ENCODE measurements around the gene NXF3. TPM values are rescaled to one million over a fixed set of nuclear protein-coding genes. Genes with fewer than 3 reads are reported as not detected.
"Not testable (repeated sequence)": the region's sequence is repeated elsewhere in the genome, so short reads cannot be mapped to it uniquely, and the experiment has no call there.

NXF3 gene, protein sequence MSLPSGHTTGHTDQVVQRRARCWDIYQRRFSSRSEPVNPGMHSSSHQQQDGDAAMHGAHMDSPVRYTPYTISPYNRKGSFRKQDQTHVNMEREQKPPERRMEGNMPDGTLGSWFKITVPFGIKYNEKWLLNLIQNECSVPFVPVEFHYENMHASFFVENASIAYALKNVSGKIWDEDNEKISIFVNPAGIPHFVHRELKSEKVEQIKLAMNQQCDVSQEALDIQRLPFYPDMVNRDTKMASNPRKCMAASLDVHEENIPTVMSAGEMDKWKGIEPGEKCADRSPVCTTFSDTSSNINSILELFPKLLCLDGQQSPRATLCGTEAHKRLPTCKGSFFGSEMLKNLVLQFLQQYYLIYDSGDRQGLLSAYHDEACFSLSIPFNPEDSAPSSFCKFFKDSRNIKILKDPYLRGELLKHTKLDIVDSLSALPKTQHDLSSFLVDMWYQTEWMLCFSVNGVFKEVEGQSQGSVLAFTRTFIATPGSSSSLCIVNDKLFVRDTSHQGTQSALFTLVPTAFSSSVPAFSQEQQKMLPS
- polyA plus RNA-seq (2013, experiment 1 of 4), result not detected
- polyA plus RNA-seq (2013, experiment 2 of 4), result not detected
- not detected for polyA plus RNA-seq (2013, experiment 3 of 4)
- not detected for polyA plus RNA-seq (2013, experiment 4 of 4)

DNA sequence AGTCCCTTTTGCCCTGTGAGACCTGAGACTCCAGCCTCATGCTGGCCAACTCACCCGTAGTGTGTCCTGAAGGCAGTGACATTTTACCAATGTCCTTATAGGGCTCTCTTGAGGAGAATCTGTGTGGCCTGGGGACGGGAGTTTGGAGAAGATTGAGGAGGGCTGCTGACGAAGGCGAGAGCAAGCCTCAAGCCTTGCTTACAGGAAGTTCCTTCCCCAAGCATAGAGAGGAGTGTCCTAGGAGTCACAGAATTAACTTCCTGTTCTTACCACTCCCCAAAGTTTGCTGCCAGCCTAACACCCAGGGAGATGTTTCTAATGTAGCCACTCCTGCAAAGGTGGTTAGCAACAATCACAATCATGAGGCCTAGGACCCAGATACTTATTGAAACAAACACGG is at the start of gene NXF3:
TSS of gene NXF3 (minus strand) at position 202 of the 400 bp plus-strand sequence. CDS start at position 82, 120 bp downstream.
- no peaks in the 10 kb centered on the region for H3K36me3 ChIP-seq (ENCODE audit: control insufficient read depth, insufficient read depth, low read length)
- WGBS, 2 experiments, result 89 to 94% methylated on average over 5 of the region's 5 CpGs

DNA sequence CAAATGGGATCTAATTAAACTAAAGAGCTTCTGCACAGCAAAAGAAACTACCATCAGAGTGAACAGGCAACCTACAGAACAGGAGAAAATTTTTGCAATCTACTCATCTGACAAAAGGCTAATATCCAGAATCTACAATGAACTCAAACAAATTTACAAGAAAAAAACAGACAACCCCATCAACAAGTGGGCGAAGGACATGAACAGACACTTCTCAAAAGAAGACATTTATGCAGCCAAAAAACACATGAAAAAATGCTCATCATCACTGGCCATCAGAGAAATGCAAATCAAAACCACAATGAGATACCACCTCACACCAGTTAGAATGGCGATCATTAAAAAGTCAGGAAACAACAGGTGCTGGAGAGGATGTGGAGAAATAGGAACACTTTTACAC is 43.6 kb upstream of the NXF3 start:
- no CpG with 5 or more reads among the region's 2 CpGs for WGBS, 2 experiments
- H3K4me3 ChIP-seq (ENCODE audit: insufficient read depth, low read depth, low read length); H3K4me1 ChIP-seq (ENCODE audit: control insufficient read depth, insufficient read depth, low read length); H3K27ac ChIP-seq (ENCODE audit: insufficient read depth, low read depth, low read length, poor library complexity, severe bottlenecking); H3K9me3 ChIP-seq (ENCODE audit: control insufficient read depth, low read length); H3K36me3 ChIP-seq (ENCODE audit: control insufficient read depth, insufficient read depth, low read length); H3K27me3 ChIP-seq (ENCODE audit: control insufficient read depth, insufficient read depth, low read length, poor library complexity, severe bottlenecking): not testable (repeated sequence)

More for the DNA sequence above, at the start of gene NXF3:
- Histone ChIP-seq H3K4me1 (ENCODE audit: control insufficient read depth, insufficient read depth, low read length) (no peaks in the 10 kb centered on the region), H3K9me3 (ENCODE audit: control insufficient read depth, low read length) (no peaks in the 10 kb centered on the region), H3K27ac (ENCODE audit: insufficient read depth, low read depth, low read length, poor library complexity, severe bottlenecking) (no peak within 1 kb of the TSS), H3K4me3 (ENCODE audit: insufficient read depth, low read depth, low read length) (no peak within 1 kb of the TSS), H3K27me3 (ENCODE audit: control insufficient read depth, insufficient read depth, low read length, poor library complexity, severe bottlenecking) (no peaks in the 10 kb centered on the region)

DNA sequence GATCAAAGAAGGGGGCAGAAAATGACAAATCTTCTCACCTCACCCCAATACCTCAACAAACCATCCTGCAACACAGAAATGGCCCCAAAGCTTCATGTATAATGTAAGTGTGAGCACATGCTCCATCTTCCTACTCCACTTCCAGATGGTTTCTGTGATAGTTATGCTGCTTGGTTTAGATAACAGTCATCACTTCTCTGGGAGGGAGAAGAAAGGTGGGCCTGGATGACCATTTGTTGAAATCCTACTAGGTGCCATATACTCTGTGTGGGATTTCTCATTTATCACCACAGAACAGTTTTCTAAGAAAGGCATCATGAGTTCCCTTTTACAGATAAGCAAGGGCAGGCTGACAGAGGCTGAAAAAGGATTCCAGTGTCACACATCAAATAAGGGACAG is 31.3 kb upstream of the NXF3 start:
- no peaks in the 10 kb centered on the region for H3K9me3 ChIP-seq (ENCODE audit: control insufficient read depth, low read length)
- H3K27me3 ChIP-seq (ENCODE audit: control insufficient read depth, insufficient read depth, low read length, poor library complexity, severe bottlenecking), result no peaks in the 10 kb centered on the region
- no peaks in the 10 kb centered on the region for H3K4me1 ChIP-seq (ENCODE audit: control insufficient read depth, insufficient read depth, low read length)
- H3K27ac ChIP-seq (ENCODE audit: insufficient read depth, low read depth, low read length, poor library complexity, severe bottlenecking), result no peak overlapping the region
- no peak overlapping the region for H3K4me3 ChIP-seq (ENCODE audit: insufficient read depth, low read depth, low read length)
- H3K36me3 ChIP-seq (ENCODE audit: control insufficient read depth, insufficient read depth, low read length), result no peaks in the 10 kb centered on the region

DNA sequence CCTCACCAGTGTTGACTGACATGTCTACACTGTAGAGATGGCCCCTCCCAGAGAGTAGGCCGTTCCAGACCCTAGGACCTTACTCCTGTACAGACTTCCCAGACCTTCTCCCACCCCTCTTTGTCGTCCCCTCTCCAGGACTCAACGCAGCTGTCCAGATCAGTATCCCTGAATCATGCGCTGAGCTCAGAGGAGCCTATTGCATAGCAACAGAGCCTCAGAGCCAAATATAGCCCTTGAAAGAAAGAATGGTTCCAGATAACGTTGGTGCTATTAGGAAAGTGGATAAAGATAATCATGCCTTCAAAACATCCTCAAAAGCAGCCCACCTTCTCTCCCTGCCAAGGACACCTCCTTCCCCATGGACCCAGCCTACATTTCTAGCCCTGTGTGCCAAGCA is 27.8 kb upstream of the NXF3 start:
- Histone ChIP-seq H3K4me3 (ENCODE audit: insufficient read depth, low read depth, low read length) (no peak overlapping the region), H3K27me3 (ENCODE audit: control insufficient read depth, insufficient read depth, low read length, poor library complexity, severe bottlenecking) (no peaks in the 10 kb centered on the region), H3K27ac (ENCODE audit: insufficient read depth, low read depth, low read length, poor library complexity, severe bottlenecking) (no peak overlapping the region), H3K4me1 (ENCODE audit: control insufficient read depth, insufficient read depth, low read length) (no peaks in the 10 kb centered on the region), H3K36me3 (ENCODE audit: control insufficient read depth, insufficient read depth, low read length) (no peaks in the 10 kb centered on the region), H3K9me3 (ENCODE audit: control insufficient read depth, low read length) (no peaks in the 10 kb centered on the region)
- WGBS, 2 experiments, result 95 to 100% methylated on average over 4 of the region's 5 CpGs

DNA sequence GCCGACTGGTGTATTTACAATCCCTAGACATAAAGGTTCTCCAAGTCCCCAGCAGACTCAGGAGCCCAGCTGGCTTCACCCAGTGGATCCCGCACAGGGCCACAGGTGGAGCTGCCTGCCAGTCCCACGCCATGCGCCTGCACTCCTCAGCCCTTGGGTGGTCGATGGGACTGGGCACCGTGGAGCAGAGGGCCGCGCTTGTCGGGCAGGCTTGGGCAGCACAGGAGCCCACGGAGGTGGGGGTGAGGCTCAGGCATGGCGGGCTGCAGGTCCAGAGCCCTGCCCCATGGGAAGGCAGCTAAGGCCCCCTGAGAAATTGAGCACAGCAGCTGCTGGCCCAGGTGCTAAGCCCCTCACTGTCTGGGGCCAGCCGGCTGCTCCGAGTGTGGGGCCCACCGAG is 24.0 kb upstream of the NXF3 start:
- H3K4me1 ChIP-seq (ENCODE audit: control insufficient read depth, insufficient read depth, low read length); H3K4me3 ChIP-seq (ENCODE audit: insufficient read depth, low read depth, low read length); H3K9me3 ChIP-seq (ENCODE audit: control insufficient read depth, low read length); H3K27ac ChIP-seq (ENCODE audit: insufficient read depth, low read depth, low read length, poor library complexity, severe bottlenecking); H3K36me3 ChIP-seq (ENCODE audit: control insufficient read depth, insufficient read depth, low read length); H3K27me3 ChIP-seq (ENCODE audit: control insufficient read depth, insufficient read depth, low read length, poor library complexity, severe bottlenecking): not testable (repeated sequence)
- WGBS, 2 experiments, result 93 to 96% methylated on average over 14 of the region's 14 CpGs

DNA sequence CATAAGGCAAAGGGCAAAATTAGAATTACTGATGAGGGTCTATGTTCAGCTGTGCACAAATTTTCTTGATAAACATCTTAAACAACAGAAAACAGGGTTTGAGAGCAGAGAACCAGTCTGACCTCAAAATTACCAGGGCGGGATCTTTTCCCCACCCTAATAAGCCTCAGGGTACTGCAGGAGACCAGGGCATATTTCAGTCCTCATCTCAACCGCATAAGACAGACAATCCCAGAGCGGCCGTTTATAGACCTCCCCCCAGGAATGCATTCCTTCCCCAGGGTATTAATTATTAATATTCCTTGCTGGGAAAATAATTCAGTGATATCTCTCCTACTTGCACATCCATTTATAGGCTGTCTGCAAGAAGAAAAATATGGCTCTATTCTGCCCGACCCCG is 16.6 kb upstream of the NXF3 start:
- WGBS, 2 experiments, result 96 to 97% methylated on average over 4 of the region's 6 CpGs
- H3K4me1 ChIP-seq (ENCODE audit: control insufficient read depth, insufficient read depth, low read length); H3K4me3 ChIP-seq (ENCODE audit: insufficient read depth, low read depth, low read length); H3K27ac ChIP-seq (ENCODE audit: insufficient read depth, low read depth, low read length, poor library complexity, severe bottlenecking); H3K36me3 ChIP-seq (ENCODE audit: control insufficient read depth, insufficient read depth, low read length); H3K9me3 ChIP-seq (ENCODE audit: control insufficient read depth, low read length); H3K27me3 ChIP-seq (ENCODE audit: control insufficient read depth, insufficient read depth, low read length, poor library complexity, severe bottlenecking): not testable (repeated sequence)

DNA sequence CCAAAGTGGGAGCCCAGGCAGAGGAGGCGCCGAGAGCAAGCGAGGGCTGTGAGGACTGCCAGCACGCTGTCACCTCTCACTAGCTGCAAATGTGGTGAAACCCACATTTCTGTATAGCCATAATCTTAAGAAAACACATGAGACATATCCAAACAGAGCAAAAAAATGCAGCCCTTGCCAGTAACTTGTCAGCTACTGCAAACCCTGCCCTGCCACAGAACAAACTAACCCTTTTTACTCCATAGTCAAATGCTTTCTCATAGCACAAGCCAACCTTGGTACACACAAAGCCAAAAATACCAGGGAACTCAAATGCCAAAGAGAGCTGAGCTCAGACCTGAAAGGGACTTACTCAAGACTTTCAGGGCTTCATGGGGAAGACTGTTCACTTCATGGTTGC is 14.9 kb upstream of the NXF3 start:
- WGBS, 2 experiments, result 96 to 97% methylated on average over 4 of the region's 4 CpGs
- Histone ChIP-seq H3K9me3 (ENCODE audit: control insufficient read depth, low read length) (no peaks in the 10 kb centered on the region), H3K27ac (ENCODE audit: insufficient read depth, low read depth, low read length, poor library complexity, severe bottlenecking) (no peak overlapping the region), H3K4me3 (ENCODE audit: insufficient read depth, low read depth, low read length) (no peak overlapping the region), H3K27me3 (ENCODE audit: control insufficient read depth, insufficient read depth, low read length, poor library complexity, severe bottlenecking) (no peaks in the 10 kb centered on the region), H3K36me3 (ENCODE audit: control insufficient read depth, insufficient read depth, low read length) (no peaks in the 10 kb centered on the region), H3K4me1 (ENCODE audit: control insufficient read depth, insufficient read depth, low read length) (no peaks in the 10 kb centered on the region)

DNA sequence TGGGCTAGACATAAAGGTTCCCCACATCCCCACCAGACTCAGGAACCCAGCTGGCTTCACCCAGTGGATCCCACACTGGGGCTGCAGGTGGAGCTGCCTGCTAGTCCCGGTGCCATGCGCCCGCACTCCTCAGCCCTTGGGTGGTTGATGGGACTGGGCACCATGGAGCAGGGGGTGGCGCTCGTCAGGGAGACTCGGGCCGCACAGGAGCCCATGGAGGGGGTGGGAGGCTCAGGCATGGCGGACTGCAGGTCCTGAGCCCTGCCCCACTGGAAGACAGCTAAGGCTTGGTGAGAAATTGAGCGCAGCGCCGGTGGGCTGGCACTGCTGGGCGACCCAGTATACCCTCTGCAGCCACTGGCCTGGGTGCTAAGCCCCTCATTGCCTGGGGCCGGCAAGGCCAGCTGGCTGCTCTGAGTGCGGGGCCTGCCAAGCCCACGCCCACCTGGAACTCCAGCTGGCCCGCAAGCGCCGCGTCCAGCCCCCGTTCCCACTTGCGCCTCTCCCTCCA is 14.3 kb upstream of the NXF3 start:
- H3K4me3 ChIP-seq (ENCODE audit: insufficient read depth, low read depth, low read length); H3K27ac ChIP-seq (ENCODE audit: insufficient read depth, low read depth, low read length, poor library complexity, severe bottlenecking); H3K36me3 ChIP-seq (ENCODE audit: control insufficient read depth, insufficient read depth, low read length); H3K9me3 ChIP-seq (ENCODE audit: control insufficient read depth, low read length); H3K27me3 ChIP-seq (ENCODE audit: control insufficient read depth, insufficient read depth, low read length, poor library complexity, severe bottlenecking); H3K4me1 ChIP-seq (ENCODE audit: control insufficient read depth, insufficient read depth, low read length): not testable (repeated sequence)
- WGBS, 2 experiments, result 95% methylated on average over 20 to 21 of the region's 21 CpGs

DNA sequence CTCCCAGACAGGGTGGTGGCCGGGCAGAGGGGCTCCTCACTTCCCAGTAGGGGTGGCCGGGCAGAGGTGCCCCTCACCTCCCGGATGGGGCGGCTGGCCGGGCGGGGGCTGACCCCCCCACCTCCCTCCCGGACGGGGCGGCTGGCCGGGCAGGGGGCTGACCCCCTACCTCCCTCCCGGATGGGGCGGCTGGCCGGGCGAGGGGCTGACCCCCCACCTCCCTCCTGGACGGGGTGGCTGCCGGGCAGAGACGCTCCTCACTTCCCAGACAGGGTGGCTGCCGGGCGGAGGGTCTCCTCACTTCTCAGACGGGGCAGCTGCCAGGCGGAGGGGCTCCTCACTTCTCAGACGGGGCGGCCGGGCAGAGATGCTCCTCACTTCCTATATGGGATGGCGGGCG is 11.4 kb upstream of the NXF3 start:
- H3K27ac ChIP-seq (ENCODE audit: insufficient read depth, low read depth, low read length, poor library complexity, severe bottlenecking); H3K4me3 ChIP-seq (ENCODE audit: insufficient read depth, low read depth, low read length); H3K4me1 ChIP-seq (ENCODE audit: control insufficient read depth, insufficient read depth, low read length); H3K9me3 ChIP-seq (ENCODE audit: control insufficient read depth, low read length); H3K27me3 ChIP-seq (ENCODE audit: control insufficient read depth, insufficient read depth, low read length, poor library complexity, severe bottlenecking); H3K36me3 ChIP-seq (ENCODE audit: control insufficient read depth, insufficient read depth, low read length): not testable (repeated sequence)
- 91 to 97% methylated on average over 25 of the region's 26 CpGs for WGBS, 2 experiments

DNA sequence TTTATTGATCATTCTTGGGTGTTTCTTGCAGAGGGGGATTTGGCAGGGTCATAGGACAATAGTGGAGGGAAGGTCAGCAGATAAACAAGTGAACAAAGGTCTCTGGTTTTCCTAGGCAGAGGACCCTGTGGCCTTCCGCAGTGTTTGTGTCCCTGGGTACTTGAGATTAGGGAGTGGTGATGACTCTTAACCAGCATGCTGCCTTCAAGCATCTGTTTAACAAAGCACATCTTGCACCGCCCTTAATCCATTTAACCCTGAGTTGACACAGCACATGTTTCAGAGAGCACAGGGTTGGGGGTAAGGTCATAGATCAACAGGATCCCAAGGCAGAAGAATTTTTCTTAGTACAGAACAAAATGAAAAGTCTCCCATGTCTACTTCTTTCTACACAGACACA is 10.9 kb upstream of the NXF3 start:
- H3K27ac ChIP-seq (ENCODE audit: insufficient read depth, low read depth, low read length, poor library complexity, severe bottlenecking); H3K36me3 ChIP-seq (ENCODE audit: control insufficient read depth, insufficient read depth, low read length); H3K27me3 ChIP-seq (ENCODE audit: control insufficient read depth, insufficient read depth, low read length, poor library complexity, severe bottlenecking); H3K9me3 ChIP-seq (ENCODE audit: control insufficient read depth, low read length); H3K4me3 ChIP-seq (ENCODE audit: insufficient read depth, low read depth, low read length); H3K4me1 ChIP-seq (ENCODE audit: control insufficient read depth, insufficient read depth, low read length): not testable (repeated sequence)
- WGBS, 2 experiments, result no CpG with 5 or more reads among the region's 2 CpGs

All from ectodermal cell (in vitro differentiated cells).